OCI-LY7 (cell line): ENCODE results near the gene ADAMTS17.

ENCODE experiments used
- CTCF ChIP-seq: fragments of 200-600 bp; sonication (generic); conservative IDR thresholded peaks from 2 replicates; pipeline ENCODE4 v1.5.1; 2014; ENCODE audit warnings: mild to moderate bottlenecking, antibody characterized with exemption, low read length, moderate library complexity, mixed read lengths
- EZH2phosphoT487 ChIP-seq: fragments of 200-600 bp; sonication (generic); IDR thresholded peaks from 2 replicates; pipeline ENCODE4 v1.6.1; 2018; ENCODE audit warnings: low read depth, borderline replicate concordance, mild to moderate bottlenecking, mixed run types, antibody characterized with exemption, low read length, moderate library complexity, mixed read lengths

GRCh38 chr15:100350434-100351226 is 8.9 kb upstream of the ADAMTS17 start:
- no peak for TF ChIP-seq CTCF
- TF ChIP-seq EZH2phosphoT487 = no peak
